ENCODE data around the gene PTPRN2. TPM values are rescaled to one million over a fixed set of nuclear protein-coding genes. Genes with fewer than 3 reads are reported as not detected.

Gene PTPRN2
- total RNA-seq, 1 donor from 2014 or later, result 0.72 TPM

DNA sequence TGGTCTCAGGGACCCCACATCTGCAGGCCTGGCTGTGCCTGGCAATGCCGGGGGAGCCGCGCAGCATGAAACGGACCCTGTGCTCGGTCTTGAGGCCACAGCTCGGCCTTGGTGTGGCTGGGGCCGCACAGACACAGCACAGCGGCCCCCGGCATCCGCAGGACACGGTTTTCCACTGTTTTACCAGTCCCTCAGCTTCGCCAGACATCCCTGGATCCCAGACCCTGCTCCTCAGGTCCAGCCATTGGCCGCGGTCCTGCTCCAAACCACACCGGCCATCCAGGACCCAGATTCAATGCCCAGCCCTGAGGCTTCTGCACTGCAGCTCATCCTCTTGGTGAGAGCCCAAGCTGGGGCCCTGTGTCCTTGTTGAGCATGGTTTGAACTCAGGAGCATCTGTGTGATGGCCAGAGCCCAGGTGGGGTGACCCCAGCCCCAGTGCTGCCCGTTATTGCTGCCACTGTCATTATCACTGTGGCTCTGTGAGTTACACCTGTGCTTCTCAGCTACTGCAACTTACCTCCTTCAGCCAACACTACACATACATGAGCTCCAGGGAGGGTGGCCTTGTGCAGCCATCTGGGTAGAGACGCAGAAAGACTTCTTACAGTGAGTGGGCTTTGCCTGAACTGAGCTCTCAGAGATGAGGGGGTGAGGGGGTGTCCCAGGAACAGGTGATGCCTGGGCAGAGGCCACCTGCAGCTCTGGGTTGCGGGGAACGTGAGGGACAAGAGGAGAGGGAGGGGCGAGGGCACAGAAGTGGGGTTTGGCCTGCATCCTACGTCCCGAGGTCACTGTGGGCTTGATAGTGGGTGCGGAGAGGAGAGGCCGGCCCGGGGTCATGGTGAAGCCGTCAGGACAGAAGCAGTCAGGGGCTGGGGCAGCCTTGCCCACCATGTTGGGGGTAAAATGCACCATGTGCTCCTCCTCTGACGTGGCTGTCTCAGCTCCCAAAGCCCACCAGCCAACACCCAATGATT is 567.6 kb downstream of the PTPRN2 start:
- no peak for DNase-seq (ENCODE audit: low spot score)

- no peak for DNase-seq (ENCODE audit: low spot score)
Observed at GRCh38 chr7:158018971-158019645, 568.5 kb downstream of the PTPRN2 start.

DNA sequence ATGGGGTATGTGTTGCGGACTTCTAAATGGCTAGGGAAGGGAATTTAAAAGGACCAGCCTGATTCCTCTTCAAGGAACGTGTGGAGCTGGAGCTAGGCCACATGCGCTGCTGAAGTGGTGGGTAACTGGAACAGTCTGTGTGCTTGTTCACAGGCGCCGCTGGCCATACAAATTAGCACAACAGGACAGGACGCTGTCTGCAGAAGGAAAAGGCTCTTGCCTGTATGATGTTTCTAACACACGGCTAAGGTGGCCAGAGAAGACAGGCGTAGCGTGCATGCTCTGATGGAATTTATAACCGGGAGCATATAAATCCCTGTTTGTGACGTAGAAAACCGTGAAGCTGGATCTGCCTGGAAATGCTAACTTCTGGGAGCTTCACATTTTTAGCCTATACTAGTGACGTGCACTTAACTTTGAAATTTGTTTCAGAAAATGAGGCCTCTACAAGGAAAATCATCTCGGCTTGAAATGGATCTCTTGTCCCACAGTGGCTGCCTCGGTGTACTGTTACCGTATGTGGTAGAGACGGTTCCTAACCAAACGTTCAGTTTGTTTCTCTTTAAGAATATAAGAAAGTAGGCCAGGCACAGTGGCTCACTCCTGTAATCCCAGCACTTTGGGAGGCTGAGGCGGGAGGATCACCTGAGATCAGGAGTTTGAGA is 569.4 kb downstream of the PTPRN2 start:
- DNase-seq (ENCODE audit: low spot score), result no peak

- peak; percentile 41 for DNase-seq (ENCODE audit: low spot score)
Observed at GRCh38 chr7:158017111-158018097, 570.2 kb downstream of the PTPRN2 start.

DNA sequence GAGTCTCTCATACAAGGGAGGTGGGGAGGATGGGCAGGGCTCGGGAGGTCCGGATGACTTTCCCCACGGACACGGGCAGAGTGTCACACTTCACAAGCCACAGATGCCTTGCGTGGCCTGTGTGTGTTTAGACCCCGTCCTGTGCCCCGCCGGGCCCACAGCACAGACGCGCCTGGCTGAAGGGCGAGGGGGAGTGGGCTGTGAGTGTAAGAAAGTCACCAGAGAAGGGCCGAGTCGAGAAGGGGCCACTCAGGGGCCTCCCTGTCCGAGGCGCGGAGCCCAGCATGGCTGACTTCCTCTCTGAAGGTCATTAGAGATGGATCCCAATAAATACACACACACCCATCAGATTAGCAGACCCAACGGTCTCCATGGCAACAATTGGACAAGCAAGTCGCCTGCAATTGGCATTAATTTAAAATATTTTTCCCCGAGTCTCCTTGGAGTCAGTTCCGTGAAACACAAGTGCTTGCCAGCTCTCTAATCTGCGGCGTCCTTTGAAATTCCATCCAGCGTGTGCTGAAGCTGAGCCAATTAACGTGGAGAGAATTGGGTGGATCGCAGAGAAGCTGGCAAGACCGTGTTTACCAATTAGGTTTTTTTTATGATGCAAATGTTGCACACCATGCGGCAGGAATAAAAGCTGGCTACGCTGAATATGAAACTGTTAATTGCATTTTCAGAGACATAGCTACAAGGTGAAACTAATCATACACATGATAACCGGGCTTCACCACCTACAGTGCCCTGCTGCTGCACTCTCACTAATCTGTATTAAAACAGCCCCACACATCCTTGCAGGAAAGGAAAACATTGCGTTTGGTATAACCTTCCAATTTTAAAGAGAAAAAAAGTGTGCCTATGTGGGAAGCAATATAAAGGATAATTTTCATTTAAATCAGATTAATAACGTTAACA is 571.2 kb downstream of the PTPRN2 start:
- DNase-seq (ENCODE audit: low spot score), result peak; percentile 31

DNA sequence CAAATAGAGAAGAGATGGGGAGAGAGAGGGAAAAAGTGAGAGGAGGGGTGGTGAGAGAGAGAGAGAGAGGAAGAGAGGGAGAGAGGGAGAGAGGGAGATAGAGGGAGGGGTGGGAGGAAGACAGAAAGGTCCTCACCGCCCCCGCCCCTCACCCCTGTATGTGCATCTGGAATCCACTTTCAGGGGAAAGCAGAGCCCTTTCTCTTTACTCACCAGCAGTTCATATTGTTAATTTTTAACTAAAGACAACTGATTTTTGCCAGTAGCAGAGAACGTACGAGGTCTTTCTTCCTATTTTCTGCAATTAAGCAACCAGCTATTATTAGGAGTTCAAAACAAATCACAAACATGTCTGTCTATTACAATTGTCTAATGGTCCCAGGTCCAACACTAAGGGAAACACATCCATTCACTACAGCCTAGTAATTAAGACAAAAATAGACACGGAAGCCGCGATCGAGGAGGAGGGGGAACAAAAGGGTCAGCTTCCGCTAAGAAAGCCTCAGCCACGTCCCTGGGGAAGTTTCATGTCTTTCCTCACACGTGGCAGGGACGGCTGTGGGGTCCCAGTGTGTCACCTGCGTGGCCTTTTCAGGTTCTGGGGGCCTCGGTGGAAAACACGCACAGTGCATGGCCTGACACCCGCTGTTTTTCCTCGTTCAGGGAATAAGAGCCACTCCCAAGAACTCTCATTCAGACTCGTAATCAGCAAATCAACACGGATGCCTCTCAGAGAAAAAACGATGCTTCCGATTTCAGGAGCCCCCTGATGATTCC is 572.0 kb downstream of the PTPRN2 start:
- DNase-seq (ENCODE audit: low spot score), result no peak

DNA sequence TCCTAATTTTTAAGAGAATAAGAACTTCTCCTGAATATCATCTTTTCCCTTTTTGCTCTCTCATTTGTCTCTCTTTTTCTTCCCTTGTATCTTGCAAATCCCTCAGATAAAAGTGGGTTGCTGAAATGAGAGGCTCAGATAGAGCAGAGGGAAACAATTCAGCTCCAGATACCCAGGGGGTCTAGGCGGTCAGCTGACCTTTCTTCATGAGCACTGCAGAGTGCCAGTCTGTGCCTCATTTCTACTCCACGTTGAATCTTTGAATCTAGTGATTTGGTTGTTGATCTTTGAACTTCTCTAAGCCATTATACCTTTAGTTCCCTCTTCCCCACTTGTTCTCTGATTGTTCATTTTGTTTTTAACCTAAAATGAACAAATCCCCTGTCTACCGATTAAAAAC is 572.6 kb downstream of the PTPRN2 start:
- DNase-seq (ENCODE audit: low spot score), result no peak

DNA sequence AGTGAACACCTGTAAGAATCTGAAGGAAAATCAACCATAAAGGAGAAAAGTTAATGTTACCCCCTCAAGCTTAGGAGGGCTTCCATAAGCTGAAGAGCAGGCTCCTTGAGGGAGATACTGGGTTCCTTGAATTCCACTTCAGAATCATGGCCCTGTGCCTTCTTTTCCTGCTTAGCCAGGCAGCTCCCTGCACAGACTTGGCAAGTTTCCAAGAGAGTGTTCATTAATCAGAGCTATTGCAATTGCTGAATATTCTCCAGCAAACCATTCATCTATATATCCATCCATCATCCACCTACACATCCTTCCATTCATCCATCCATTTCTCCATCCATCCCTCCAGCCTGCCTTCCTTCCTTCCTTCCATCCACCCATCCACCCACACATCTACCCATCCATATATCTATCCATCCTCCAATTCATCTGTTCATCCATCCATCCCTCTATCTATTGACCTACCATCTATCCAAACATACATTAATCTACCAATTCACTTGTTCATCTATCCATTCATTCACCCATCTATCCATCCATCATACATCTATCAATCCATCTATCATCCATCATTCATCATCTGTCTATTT is 574.4 kb downstream of the PTPRN2 start:
- no peak for DNase-seq (ENCODE audit: low spot score)

DNA sequence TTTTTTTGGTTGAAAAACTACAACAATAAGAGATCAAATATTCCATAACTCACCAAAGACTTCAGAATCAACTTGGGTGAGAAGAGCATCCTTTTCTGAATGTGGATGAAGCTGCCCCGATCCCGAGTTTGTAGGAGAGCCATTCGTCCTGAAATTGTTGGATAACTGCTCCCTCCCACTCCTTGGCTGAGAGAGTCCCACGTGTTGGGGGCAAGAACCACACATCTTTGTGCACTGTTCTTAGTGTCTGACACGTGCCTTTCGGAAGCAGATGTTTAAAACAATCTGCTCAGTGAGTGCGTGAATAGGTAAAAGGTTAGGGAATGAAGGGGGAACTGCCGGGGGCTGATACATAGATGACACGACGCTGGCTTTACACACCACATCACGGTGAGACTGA is 575.7 kb downstream of the PTPRN2 start:
- no peak for DNase-seq (ENCODE audit: low spot score)

- no peak for DNase-seq (ENCODE audit: low spot score)
Observed at GRCh38 chr7:158010961-158011693, 576.5 kb downstream of the PTPRN2 start.

GRCh38 chr7:158009886-158010285 is 577.7 kb downstream of the PTPRN2 start:
- DNase-seq (ENCODE audit: low spot score), result no peak

GRCh38 chr7:158008267-158008666 is 579.4 kb downstream of the PTPRN2 start:
- DNase-seq (ENCODE audit: low spot score), result no peak

DNA sequence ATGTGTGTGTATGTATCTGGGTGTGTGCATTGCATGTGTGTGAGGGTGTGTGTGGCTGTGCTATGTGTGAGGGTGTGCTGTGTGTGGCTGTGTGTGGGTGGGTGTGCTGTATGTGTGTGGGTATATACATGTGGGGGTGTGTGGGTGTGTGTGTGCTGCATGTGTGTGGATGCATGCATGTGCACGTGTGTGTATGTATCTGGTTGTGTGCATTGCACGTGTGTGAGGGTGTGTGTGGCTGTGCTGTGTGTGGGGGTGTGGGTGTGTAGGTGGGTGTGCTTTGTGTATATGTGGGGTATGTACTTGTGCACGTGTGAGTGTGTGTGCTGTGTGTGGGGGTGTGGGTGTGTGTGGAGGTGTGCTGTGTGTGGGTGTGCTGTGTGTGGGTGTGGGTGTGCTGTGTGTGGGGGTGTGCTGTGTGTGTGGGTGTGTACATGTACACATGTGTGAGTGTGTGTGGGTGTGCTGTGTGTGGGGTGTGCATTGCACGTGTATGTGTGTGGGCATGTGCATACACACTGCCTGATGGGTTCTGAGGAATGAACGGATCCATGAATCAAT is 579.8 kb downstream of the PTPRN2 start:
- no peak for DNase-seq (ENCODE audit: low spot score)

GRCh38 chr7:158006841-158007696 is 580.6 kb downstream of the PTPRN2 start:
- no peak for DNase-seq (ENCODE audit: low spot score)

DNA sequence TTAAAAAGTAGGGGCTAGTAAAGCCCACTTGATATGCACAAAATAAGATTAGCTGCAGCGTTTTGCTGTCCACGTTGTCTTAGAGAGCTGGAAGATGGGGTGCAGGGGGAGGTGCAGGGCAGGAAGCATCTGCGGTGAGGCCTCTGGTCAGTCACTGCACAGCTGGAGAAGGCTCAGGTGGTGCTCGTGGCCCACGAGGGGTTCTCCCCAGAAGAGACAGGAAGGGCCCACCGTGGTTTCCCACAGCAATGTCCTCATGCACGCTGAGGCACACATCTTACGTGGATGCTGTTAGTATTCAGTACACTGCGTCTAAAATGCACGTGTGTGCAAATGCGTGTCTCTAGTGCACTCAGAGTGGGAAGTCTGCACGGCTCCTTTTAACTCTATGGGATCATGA is 582.1 kb downstream of the PTPRN2 start:
- no peak for DNase-seq (ENCODE audit: low spot score)

DNA sequence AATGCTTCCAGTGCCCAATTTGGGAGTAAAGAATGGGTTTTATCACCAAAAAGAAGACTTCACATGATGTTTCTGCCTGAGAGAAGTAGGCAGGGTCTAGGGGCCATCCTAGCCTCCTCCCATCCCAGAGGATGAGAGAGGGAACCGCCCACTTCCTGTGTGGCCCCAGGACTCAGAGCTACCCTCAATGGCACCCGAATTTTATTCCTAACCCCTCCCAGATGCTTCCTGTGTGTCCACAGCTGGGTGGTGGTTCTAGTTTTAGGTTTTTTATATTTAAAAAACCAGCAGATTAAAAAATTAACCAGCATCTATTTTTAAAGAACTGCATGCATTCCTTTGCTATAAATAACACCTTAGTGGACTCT is 583.5 kb downstream of the PTPRN2 start:
- DNase-seq (ENCODE audit: low spot score), result no peak

Data from umbilical cord (tissue), 2 donors.